Measurements from ENCODE around the gene TMEM79.

TMEM79 gene

GRCh38 chr1:156284112-156284511 is at the start of gene TMEM79:
TMEM79 (plus strand) TSS chr1:156284325; CDS start chr1:156285227, 902 bp downstream.
- DNase-seq (ENCODE audit: low read depth): no peak

- no peak for DNase-seq (ENCODE audit: low read depth)
Measured at GRCh38 chr1:156236164-156236563, 48.0 kb upstream of the TMEM79 start.

GRCh38 chr1:156238248-156238647 is 45.9 kb upstream of the TMEM79 start:
- no peak for DNase-seq (ENCODE audit: low read depth)

- no peak for DNase-seq (ENCODE audit: low read depth)
Measured at GRCh38 chr1:156241311-156241811, 42.8 kb upstream of the TMEM79 start.

- DNase-seq (ENCODE audit: low read depth): no peak
Measured at GRCh38 chr1:156241926-156242325, 42.2 kb upstream of the TMEM79 start, which contains the start of gene BGLAP. BGLAP (plus strand) TSS chr1:156242184; CDS start chr1:156242232, 48 bp downstream.

GRCh38 chr1:156242738-156243137 is 41.4 kb upstream of the TMEM79 start:
- no peak for DNase-seq (ENCODE audit: low read depth)

- no peak for DNase-seq (ENCODE audit: low read depth)
Measured at GRCh38 chr1:156244126-156244525, 40.0 kb upstream of the TMEM79 start.

GRCh38 chr1:156244712-156245111 is 39.4 kb upstream of the TMEM79 start:
- DNase-seq (ENCODE audit: low read depth): no peak

GRCh38 chr1:156245451-156246232 is 38.5 kb upstream of the TMEM79 start:
- no peak for DNase-seq (ENCODE audit: low read depth)

- no peak for DNase-seq (ENCODE audit: low read depth)
Measured at GRCh38 chr1:156246241-156246780, 37.8 kb upstream of the TMEM79 start.

GRCh38 chr1:156246781-156247459 is 37.2 kb upstream of the TMEM79 start:
- no peak for DNase-seq (ENCODE audit: low read depth)

GRCh38 chr1:156247460-156248322 is 36.4 kb upstream of the TMEM79 start, which contains the start of gene PAQR6:
PAQR6 (minus strand) TSS chr1:156248056; CDS start chr1:156246731, 1,325 bp downstream.
- no peak for DNase-seq (ENCODE audit: low read depth)

- no peak for DNase-seq (ENCODE audit: low read depth)
Measured at GRCh38 chr1:156248323-156248683, 35.8 kb upstream of the TMEM79 start.

- DNase-seq (ENCODE audit: low read depth): no peak
Measured at GRCh38 chr1:156249593-156249992, 34.5 kb upstream of the TMEM79 start.

- no peak for DNase-seq (ENCODE audit: low read depth)
Measured at GRCh38 chr1:156251527-156251926, 32.6 kb upstream of the TMEM79 start.

GRCh38 chr1:156253634-156254033 is 30.5 kb upstream of the TMEM79 start:
- no peak for DNase-seq (ENCODE audit: low read depth)

GRCh38 chr1:156257711-156258110 is 26.4 kb upstream of the TMEM79 start:
- DNase-seq (ENCODE audit: low read depth): no peak

- DNase-seq (ENCODE audit: low read depth): no peak
Measured at GRCh38 chr1:156258859-156259258, 25.3 kb upstream of the TMEM79 start.

- DNase-seq (ENCODE audit: low read depth): no peak
Measured at GRCh38 chr1:156259805-156260204, 24.3 kb upstream of the TMEM79 start.

GRCh38 chr1:156260896-156261295 is 23.2 kb upstream of the TMEM79 start:
- no peak for DNase-seq (ENCODE audit: low read depth)

GRCh38 chr1:156262461-156263287 is 21.5 kb upstream of the TMEM79 start:
- DNase-seq (ENCODE audit: low read depth): no peak
